Natural killer cell (primary cell): ENCODE measurements around the gene CHST11. TPM values are rescaled to one million over a fixed set of nuclear protein-coding genes. Genes with fewer than 3 reads are reported as not detected.
A peak's percentile ranks its signal among the peaks of the same experiment; 100 is the strongest.

ENCODE experiments used
- ATAC-seq, 3 donors: fragments of 150-1000 bp in 2 of 3; fragments of 200-7000 bp in 1 of 3; cut with Tn5 transposase; 1 replicate in 1 of 3; 2 replicates in 2 of 3; pipeline ENCODE4 v1.10.0; 2021; ENCODE audit warnings: mild to moderate bottlenecking in 2 of 3, moderate library complexity in 2 of 3
- DNase-seq, 2 donors: peaks; one replicate each; pipeline versions ENCODE4 v3.0.0 to v3.0.0-alpha.2; 2013 to 2021; ENCODE audit warnings: mixed read lengths in 1 of 2
- H3K27ac ChIP-seq: one replicate; pipeline ENCODE4 v1.5.1; 2013; ENCODE audit warnings: mild to moderate bottlenecking, low read length
- H3K27me3 ChIP-seq: one replicate; pipeline ENCODE4 v1.6.1; 2013; ENCODE audit warnings: low read length; ENCODE audit not compliant: control insufficient read depth, insufficient read depth
- H3K36me3 ChIP-seq: one replicate; pipeline ENCODE4 v1.6.1; 2013; ENCODE audit warnings: low read length; ENCODE audit not compliant: control insufficient read depth, insufficient read depth
- H3K4me1 ChIP-seq: one replicate; pipeline ENCODE4 v1.6.1; 2013; ENCODE audit warnings: low read length; ENCODE audit not compliant: control insufficient read depth, insufficient read depth
- H3K4me3 ChIP-seq: one replicate; pipeline ENCODE4 v1.5.1; 2013; ENCODE audit warnings: low read length
- H3K9me3 ChIP-seq: one replicate; pipeline ENCODE4 v1.6.1; 2013; ENCODE audit warnings: low read length; ENCODE audit not compliant: control insufficient read depth, insufficient read depth
- H3K27ac Mint-ChIP-seq, 2 donors: one replicate each; pipeline ENCODE4 v1.8.0; 2022; ENCODE audit warnings: mild to moderate bottlenecking in 2 of 2, mixed read lengths in 2 of 2, moderate library complexity in 1 of 2
- H3K27me3 Mint-ChIP-seq, 2 donors: one replicate each; pipeline ENCODE4 v1.8.0; 2022; ENCODE audit warnings: low read depth in 2 of 2, mixed read lengths in 2 of 2
- H3K36me3 Mint-ChIP-seq: one replicate; pipeline ENCODE4 v1.8.0; 2022; ENCODE audit warnings: mixed read lengths
- H3K4me1 Mint-ChIP-seq, 2 donors: one replicate each; pipeline ENCODE4 v1.8.0; 2022; ENCODE audit warnings: mixed read lengths in 2 of 2
- H3K4me3 Mint-ChIP-seq: one replicate; pipeline ENCODE4 v1.8.0; 2022; ENCODE audit warnings: mild to moderate bottlenecking, moderate library complexity, mixed read lengths
- H3K9me3 Mint-ChIP-seq, 2 donors: one replicate each; pipeline ENCODE4 v1.8.0; 2022; ENCODE audit warnings: mixed read lengths in 2 of 2
- WGBS: methylation state at CpG from one replicate; pipeline ENCODE4 v1.1.7; 2013; ENCODE audit warnings: missing lambda C conversion rate; ENCODE audit not compliant: insufficient coverage; 5-methylcytosine and 5-hydroxymethylcytosine counted together
- intact Hi-C: fragments of 100-400 bp; cut with micrococcal nuclease; formaldehyde crosslinking; loops from one replicate; pipeline ENCODE4 v1.14.2; 2022
- total RNA-seq, 4 donors: library from RNA; stranded (reverse); fragments of 120-200 nt in 1 of 4; gene quantifications; one replicate each; pipeline versions ENCODE4 v1.2.3 to v1.2.4, GENCODE V29; 2013 to 2022
- TF ChIP-seq, protein P1 (sequence below): fragments of 200-600 bp; IDR thresholded peaks from one replicate; pipeline ENCODE4 v1.8.0; 2022; ENCODE audit warnings: antibody characterized with exemption

The CHST11 gene
- total RNA-seq, 3 donors from 2014 or later (not counting 1 experiment from before 2014, with no cell fraction given): 85.3 to 118 (median 96.1) TPM

DNA sequence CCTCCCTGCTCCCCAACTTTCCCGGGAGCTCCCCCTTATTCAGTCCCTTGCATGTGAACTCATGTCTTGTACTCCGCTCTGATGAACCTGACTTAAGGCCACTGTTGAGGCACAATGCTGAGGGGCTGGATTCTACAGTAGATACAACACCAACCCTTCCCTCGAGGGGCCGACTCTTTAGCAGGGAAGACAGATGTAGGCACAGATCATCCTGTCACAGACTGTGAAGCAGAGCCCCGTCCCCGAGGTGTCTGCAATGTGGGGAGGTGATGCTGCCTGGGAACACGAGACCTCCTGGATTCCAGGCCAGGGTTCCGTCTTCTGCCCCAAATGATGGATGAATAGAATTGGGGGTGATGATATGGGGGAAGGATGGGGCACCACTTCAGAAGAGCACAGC lies 175.1 kb downstream of the CHST11 start:
- TF ChIP-seq, protein P1, sequence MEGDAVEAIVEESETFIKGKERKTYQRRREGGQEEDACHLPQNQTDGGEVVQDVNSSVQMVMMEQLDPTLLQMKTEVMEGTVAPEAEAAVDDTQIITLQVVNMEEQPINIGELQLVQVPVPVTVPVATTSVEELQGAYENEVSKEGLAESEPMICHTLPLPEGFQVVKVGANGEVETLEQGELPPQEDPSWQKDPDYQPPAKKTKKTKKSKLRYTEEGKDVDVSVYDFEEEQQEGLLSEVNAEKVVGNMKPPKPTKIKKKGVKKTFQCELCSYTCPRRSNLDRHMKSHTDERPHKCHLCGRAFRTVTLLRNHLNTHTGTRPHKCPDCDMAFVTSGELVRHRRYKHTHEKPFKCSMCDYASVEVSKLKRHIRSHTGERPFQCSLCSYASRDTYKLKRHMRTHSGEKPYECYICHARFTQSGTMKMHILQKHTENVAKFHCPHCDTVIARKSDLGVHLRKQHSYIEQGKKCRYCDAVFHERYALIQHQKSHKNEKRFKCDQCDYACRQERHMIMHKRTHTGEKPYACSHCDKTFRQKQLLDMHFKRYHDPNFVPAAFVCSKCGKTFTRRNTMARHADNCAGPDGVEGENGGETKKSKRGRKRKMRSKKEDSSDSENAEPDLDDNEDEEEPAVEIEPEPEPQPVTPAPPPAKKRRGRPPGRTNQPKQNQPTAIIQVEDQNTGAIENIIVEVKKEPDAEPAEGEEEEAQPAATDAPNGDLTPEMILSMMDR: no peak
- Histone ChIP-seq H3K4me1 (peaks cover 11% of the 10 kb centered on the region), H3K9me3 (no peaks in the 10 kb centered on the region), H3K27ac (no peak overlapping the region), H3K4me3 (no peak overlapping the region), H3K27me3 (no peaks in the 10 kb centered on the region), H3K36me3 (peaks cover 7% of the 10 kb centered on the region)
- no peaks in the 10 kb centered on the region for H3K27me3 Mint-ChIP-seq
- ATAC-seq (no peak), DNase-seq (no peak)
- intact Hi-C loops: no loop called here
- peaks cover 78 to 84% of the 10 kb centered on the region in 2 donors for H3K4me1 Mint-ChIP-seq
- H3K4me3 Mint-ChIP-seq: no peak overlapping the region
- no peaks in the 10 kb centered on the region for H3K36me3 Mint-ChIP-seq
- 96% methylated on average over 8 of the region's 8 CpGs for WGBS
- peak overlapping the region; percentile 21 to 44 for H3K27ac Mint-ChIP-seq
- H3K9me3 Mint-ChIP-seq: no peaks in the 10 kb centered on the region

DNA sequence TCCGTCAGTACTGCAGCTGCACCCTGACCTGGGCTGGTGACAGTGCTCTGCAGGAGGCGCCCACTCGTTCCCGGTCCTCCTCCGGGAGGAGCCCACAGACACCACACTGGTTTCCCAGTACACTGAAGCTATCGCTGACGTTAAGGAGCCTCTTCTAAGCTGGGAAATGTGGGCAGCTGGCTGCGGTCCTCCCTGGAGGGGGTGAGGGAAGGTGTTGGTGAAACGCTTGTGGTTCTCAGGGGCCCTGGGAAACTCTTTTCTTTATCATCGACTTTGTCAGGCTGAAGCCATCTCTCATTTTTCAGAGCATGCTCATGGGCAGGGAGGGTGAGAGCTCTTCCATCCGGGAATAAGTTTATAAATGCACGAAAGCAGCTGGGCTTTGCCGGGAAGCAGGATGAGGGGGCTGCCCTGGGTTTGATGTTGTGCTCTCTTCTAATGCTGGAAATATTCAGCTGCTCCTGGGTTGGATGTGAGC lies 176.0 kb downstream of the CHST11 start:
- H3K27me3 Mint-ChIP-seq: no peaks in the 10 kb centered on the region
- H3K9me3 Mint-ChIP-seq: no peaks in the 10 kb centered on the region
- H3K4me3 Mint-ChIP-seq: no peak overlapping the region
- H3K4me3 ChIP-seq: no peak overlapping the region
- H3K27ac ChIP-seq: no peak overlapping the region
- DNase-seq: no peak
- WGBS: 84% methylated on average over 13 of the region's 13 CpGs
- peaks cover 14% of the 10 kb centered on the region for H3K4me1 ChIP-seq
- peaks cover 2% of the 10 kb centered on the region for H3K36me3 ChIP-seq
- intact Hi-C loops: no loop called here
- ATAC-seq: no peak
- H3K4me1 Mint-ChIP-seq: peaks cover 74 to 82% of the 10 kb centered on the region in 2 donors
- no peaks in the 10 kb centered on the region for H3K9me3 ChIP-seq
- H3K27ac Mint-ChIP-seq: peak overlapping the region; percentile 49 to 51
- H3K36me3 Mint-ChIP-seq: no peaks in the 10 kb centered on the region
- TF ChIP-seq, protein P1: no peak
- no peaks in the 10 kb centered on the region for H3K27me3 ChIP-seq

- TF ChIP-seq, protein P1: no peak
- H3K27ac Mint-ChIP-seq: peak overlapping the region in 1 of 2 donors; percentile 16
- H3K27ac ChIP-seq: no peak overlapping the region
- H3K4me3 Mint-ChIP-seq: no peak overlapping the region
- no peaks in the 10 kb centered on the region for H3K36me3 Mint-ChIP-seq
- no peaks in the 10 kb centered on the region for H3K27me3 Mint-ChIP-seq
- peaks cover 15% of the 10 kb centered on the region for H3K4me1 ChIP-seq
- H3K9me3 ChIP-seq: no peaks in the 10 kb centered on the region
- intact Hi-C loops: no loop called here
- H3K36me3 ChIP-seq: no peaks in the 10 kb centered on the region
- 100% methylated on average over 3 of the region's 4 CpGs for whole genome bisulfite sequencing
- DNase-seq (no peak), ATAC-seq (no peak)
- no peak overlapping the region for H3K4me3 ChIP-seq
- H3K4me1 Mint-ChIP-seq: peaks cover 75 to 81% of the 10 kb centered on the region in 2 donors
- H3K9me3 Mint-ChIP-seq: no peaks in the 10 kb centered on the region
- H3K27me3 ChIP-seq: no peaks in the 10 kb centered on the region
These were observed 177.3 kb downstream of the CHST11 start for GRCh38 chr12:104634044-104634443.

DNA sequence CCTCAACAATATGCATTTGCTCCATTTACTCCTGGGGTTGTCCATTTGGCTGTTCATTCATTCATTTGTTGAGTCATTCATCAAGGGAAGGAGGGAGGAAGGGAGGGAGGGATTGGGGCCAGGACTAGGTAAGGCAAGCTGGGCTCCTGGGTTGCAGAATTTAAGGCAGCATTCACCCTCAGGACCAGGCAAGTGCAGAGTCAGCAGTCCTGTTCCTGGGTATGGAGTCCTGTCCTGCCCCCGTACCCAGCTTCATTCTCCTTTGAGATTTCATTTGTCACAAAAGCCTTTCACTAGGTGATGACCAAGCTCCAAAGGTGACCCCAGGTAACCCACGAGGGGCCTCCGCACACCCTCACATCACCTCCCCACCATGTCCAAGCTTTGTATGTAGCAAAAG lies 178.1 kb downstream of the CHST11 start:
- H3K9me3 Mint-ChIP-seq: no peaks in the 10 kb centered on the region
- H3K4me1 Mint-ChIP-seq: peaks cover 80 to 86% of the 10 kb centered on the region in 2 donors
- intact Hi-C loops: no loop called here
- no peaks in the 10 kb centered on the region for H3K36me3 Mint-ChIP-seq
- no peaks in the 10 kb centered on the region for H3K27me3 Mint-ChIP-seq
- H3K27ac Mint-ChIP-seq: peak overlapping the region in 1 of 2 donors; percentile 14
- DNase-seq (no peak), ATAC-seq (no peak)
- Histone ChIP-seq H3K36me3 (no peaks in the 10 kb centered on the region), H3K27ac (no peak overlapping the region), H3K4me3 (no peak overlapping the region), H3K27me3 (no peaks in the 10 kb centered on the region), H3K4me1 (peaks cover 15% of the 10 kb centered on the region), H3K9me3 (no peaks in the 10 kb centered on the region)
- 100% methylated on average over 3 of the region's 3 CpGs for WGBS
- no peak overlapping the region for H3K4me3 Mint-ChIP-seq
- TF ChIP-seq, protein P1: no peak
